Stimulated activated CD8-positive, alpha-beta memory T cell treated with anti-CD3 and anti-CD28 coated beads, Interleukin-2, amount 100 ng/mL, for 48 hours (primary cell): Measurements from ENCODE around the gene CFAP119.

ENCODE experiments used
- DNase-seq, 2 donors: peaks; one replicate each; pipeline ENCODE4 v3.0.0-alpha.2; 2020; ENCODE audit warnings: low read depth in 2 of 2

Gene CFAP119

DNA sequence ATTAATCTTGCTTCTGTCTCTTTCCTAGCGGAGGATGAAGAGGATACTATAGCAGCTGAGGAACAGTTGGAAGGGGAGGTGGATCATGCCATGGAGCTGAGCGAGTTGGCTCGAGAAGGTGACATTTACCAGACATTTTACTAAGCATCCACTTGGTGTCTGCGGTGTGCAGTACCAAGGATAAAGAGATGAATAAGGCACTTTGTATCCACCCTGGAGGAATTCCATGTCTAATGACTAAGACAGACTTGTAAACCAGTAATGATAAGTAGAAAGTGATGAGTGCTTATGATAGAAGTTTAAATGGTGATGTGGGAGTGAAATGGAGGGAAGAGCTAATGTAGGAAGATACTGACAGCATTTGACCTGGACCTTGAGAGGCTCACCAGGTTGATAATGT is 50.9 kb downstream of the CFAP119 start:
- DNase-seq = no peak
